Immature natural killer cell (primary cell): Measurements from ENCODE around the gene DLGAP1. TPM values are rescaled to one million over a fixed set of nuclear protein-coding genes. Genes with fewer than 3 reads are reported as not detected.
"Not testable (repeated sequence)": the region's sequence is repeated elsewhere in the genome, so short reads cannot be mapped to it uniquely, and the experiment has no call there.

ENCODE experiments used
- DNase-seq, 3 donors: peaks; one replicate each; pipeline ENCODE4 v3.0.0; 2022; ENCODE audit warnings: mixed read lengths in 1 of 3
- H3K27ac Mint-ChIP-seq, 6 donors: one replicate each; pipeline ENCODE4 v1.8.0; 2020; ENCODE audit warnings: mixed read lengths in 6 of 6, mild to moderate bottlenecking in 5 of 6, inconsistent platforms in 4 of 6, moderate library complexity in 3 of 6
- H3K27me3 Mint-ChIP-seq, 3 donors: one replicate each; pipeline ENCODE4 v1.8.0; 2020 to 2021; ENCODE audit warnings: low read depth in 3 of 3, mild to moderate bottlenecking in 3 of 3, mixed read lengths in 3 of 3, moderate library complexity in 3 of 3, inconsistent platforms in 1 of 3
- H3K36me3 Mint-ChIP-seq, 3 donors: one replicate each; pipeline ENCODE4 v1.8.0; 2020; ENCODE audit warnings: mixed read lengths in 3 of 3, inconsistent platforms in 2 of 3, mild to moderate bottlenecking in 2 of 3
- H3K4me1 Mint-ChIP-seq, 2 donors: one replicate each; pipeline ENCODE4 v1.8.0; 2020; ENCODE audit warnings: inconsistent platforms in 2 of 2, mild to moderate bottlenecking in 2 of 2, mixed read lengths in 2 of 2, moderate library complexity in 1 of 2
- H3K4me3 Mint-ChIP-seq, 5 donors: one replicate each; pipeline ENCODE4 v1.8.0; 2020; ENCODE audit warnings: mild to moderate bottlenecking in 5 of 5, mixed read lengths in 5 of 5, inconsistent platforms in 3 of 5, moderate library complexity in 3 of 5
- H3K9me3 Mint-ChIP-seq, 6 donors: one replicate each; pipeline ENCODE4 v1.8.0; 2020; ENCODE audit warnings: mild to moderate bottlenecking in 6 of 6, mixed read lengths in 6 of 6, inconsistent platforms in 4 of 6, moderate library complexity in 3 of 6
- polyA plus RNA-seq, 3 donors: library from polyadenylated mRNA; unstranded; fragments of 300-500 nt; fragmentation: Illumina TruSeq; gene quantifications; one replicate each; pipeline ENCODE4 v1.2.3, GENCODE V29; 2021

DLGAP1 gene
- polyA plus RNA-seq, 3 donors from 2014 or later: not detected

GRCh38 chr18:3481696-3482210 lies 973.4 kb downstream of the DLGAP1 start:
- DNase-seq: peak in 1 of 3 donors; percentile 33
- H3K4me3 Mint-ChIP-seq: no peak overlapping the region
- no peaks in the 10 kb centered on the region for H3K4me1 Mint-ChIP-seq
- H3K36me3 Mint-ChIP-seq: no peaks in the 10 kb centered on the region
- no peaks in the 10 kb centered on the region for H3K9me3 Mint-ChIP-seq
- H3K27me3 Mint-ChIP-seq: peaks cover 0 to 7% (median 2%) of the 10 kb centered on the region in 3 donors
- H3K27ac Mint-ChIP-seq: no peak overlapping the region

GRCh38 chr18:3480827-3481573 lies 974.1 kb downstream of the DLGAP1 start:
- H3K4me1 Mint-ChIP-seq: no peaks in the 10 kb centered on the region

GRCh38 chr18:3479978-3480509 lies 975.1 kb downstream of the DLGAP1 start:
- H3K27me3 Mint-ChIP-seq: peaks cover 0 to 7% (median 4%) of the 10 kb centered on the region in 3 donors
- no peak overlapping the region for H3K27ac Mint-ChIP-seq
- no peaks in the 10 kb centered on the region for H3K4me1 Mint-ChIP-seq
- no peaks in the 10 kb centered on the region for H3K9me3 Mint-ChIP-seq
- DNase-seq: no peak
- H3K4me3 Mint-ChIP-seq: no peak overlapping the region
- no peaks in the 10 kb centered on the region for H3K36me3 Mint-ChIP-seq

More at GRCh38 chr18:3480827-3481573, 974.1 kb downstream of the DLGAP1 start:
- no peak for DNase-seq
- peak overlapping the region in 1 of 6 donors; percentile 26 for H3K27ac Mint-ChIP-seq
- no peak overlapping the region for H3K4me3 Mint-ChIP-seq
- H3K27me3 Mint-ChIP-seq: peaks cover 0 to 7% (median 2%) of the 10 kb centered on the region in 3 donors
- H3K9me3 Mint-ChIP-seq: no peaks in the 10 kb centered on the region
- no peaks in the 10 kb centered on the region for H3K36me3 Mint-ChIP-seq

- no peak overlapping the region for H3K27ac Mint-ChIP-seq
- no peaks in the 10 kb centered on the region for H3K36me3 Mint-ChIP-seq
- H3K4me3 Mint-ChIP-seq: no peak overlapping the region
- H3K9me3 Mint-ChIP-seq: no peaks in the 10 kb centered on the region
- H3K27me3 Mint-ChIP-seq: peaks cover 0 to 4% (median 2%) of the 10 kb centered on the region in 3 donors
- DNase-seq: no peak
- no peaks in the 10 kb centered on the region for H3K4me1 Mint-ChIP-seq
Observed at GRCh38 chr18:3478262-3478978, 976.7 kb downstream of the DLGAP1 start.

GRCh38 chr18:3472681-3473544 lies 982.2 kb downstream of the DLGAP1 start:
- Mint-ChIP-seq H3K27ac (peak overlapping the region in 2 of 6 donors; percentile 72 to 79), H3K9me3 (no peaks in the 10 kb centered on the region), H3K4me3 (peak overlapping the region in 1 of 5 donors; percentile 74), H3K4me1 (no peaks in the 10 kb centered on the region), H3K27me3 (peaks cover 0 to 4% (median 0%) of the 10 kb centered on the region in 3 donors), H3K36me3 (peaks cover 0 to 3% (median 0%) of the 10 kb centered on the region in 3 donors)
- DNase-seq: peak in 1 of 3 donors; percentile 22

- not testable (repeated sequence) for H3K27ac Mint-ChIP-seq, DNase-seq, H3K9me3 Mint-ChIP-seq, H3K36me3 Mint-ChIP-seq, H3K4me1 Mint-ChIP-seq, H3K4me3 Mint-ChIP-seq, H3K27me3 Mint-ChIP-seq
Observed at GRCh38 chr18:3472121-3472520, 983.0 kb downstream of the DLGAP1 start.

GRCh38 chr18:3471141-3471648 lies 983.9 kb downstream of the DLGAP1 start:
- H3K36me3 Mint-ChIP-seq: peaks cover 0 to 3% (median 0%) of the 10 kb centered on the region in 3 donors
- H3K27me3 Mint-ChIP-seq: peaks cover 0 to 4% (median 0%) of the 10 kb centered on the region in 3 donors
- no peak overlapping the region for H3K4me3 Mint-ChIP-seq
- H3K27ac Mint-ChIP-seq: no peak overlapping the region
- H3K4me1 Mint-ChIP-seq: no peaks in the 10 kb centered on the region
- DNase-seq: no peak
- H3K9me3 Mint-ChIP-seq: no peaks in the 10 kb centered on the region

- Mint-ChIP-seq H3K27ac (no peak overlapping the region), H3K4me3 (no peak overlapping the region), H3K27me3 (peaks cover 0 to 6% (median 0%) of the 10 kb centered on the region in 3 donors), H3K9me3 (no peaks in the 10 kb centered on the region), H3K4me1 (no peaks in the 10 kb centered on the region), H3K36me3 (peaks cover 0 to 3% (median 0%) of the 10 kb centered on the region in 3 donors)
- DNase-seq: no peak
Observed at GRCh38 chr18:3468833-3469232, 986.3 kb downstream of the DLGAP1 start.

GRCh38 chr18:3468066-3468705 lies 986.9 kb downstream of the DLGAP1 start:
- no peak overlapping the region for H3K4me3 Mint-ChIP-seq
- no peaks in the 10 kb centered on the region for H3K4me1 Mint-ChIP-seq
- peaks cover 0 to 8% (median 0%) of the 10 kb centered on the region in 3 donors for H3K27me3 Mint-ChIP-seq
- peaks cover 0 to 3% (median 0%) of the 10 kb centered on the region in 3 donors for H3K36me3 Mint-ChIP-seq
- H3K27ac Mint-ChIP-seq: no peak overlapping the region
- no peak for DNase-seq
- no peaks in the 10 kb centered on the region for H3K9me3 Mint-ChIP-seq

- H3K27ac Mint-ChIP-seq: no peak overlapping the region
- DNase-seq: no peak
- no peaks in the 10 kb centered on the region for H3K4me1 Mint-ChIP-seq
- peaks cover 4 to 9% (median 4%) of the 10 kb centered on the region in 3 donors for H3K36me3 Mint-ChIP-seq
- H3K9me3 Mint-ChIP-seq: peaks cover 0 to 4% (median 0%) of the 10 kb centered on the region in 6 donors
- peaks cover 0 to 5% (median 2%) of the 10 kb centered on the region in 3 donors for H3K27me3 Mint-ChIP-seq
- no peak overlapping the region for H3K4me3 Mint-ChIP-seq
Observed at GRCh38 chr18:3466872-3467271, 988.2 kb downstream of the DLGAP1 start.

- Mint-ChIP-seq H3K27ac (no peak overlapping the region), H3K27me3 (peaks cover 0 to 5% (median 2%) of the 10 kb centered on the region in 3 donors), H3K4me1 (no peaks in the 10 kb centered on the region), H3K36me3 (peaks cover 4 to 15% (median 5%) of the 10 kb centered on the region in 3 donors), H3K4me3 (no peak overlapping the region), H3K9me3 (peaks cover 0 to 5% (median 0%) of the 10 kb centered on the region in 6 donors)
- DNase-seq: no peak
Observed at GRCh38 chr18:3466045-3466444, 989.1 kb downstream of the DLGAP1 start.

- Mint-ChIP-seq H3K27ac (no peak overlapping the region), H3K4me3 (no peak overlapping the region), H3K9me3 (peaks cover 0 to 5% (median 0%) of the 10 kb centered on the region in 6 donors), H3K36me3 (peaks cover 4 to 16% (median 16%) of the 10 kb centered on the region in 3 donors), H3K27me3 (peaks cover 0 to 5% (median 2%) of the 10 kb centered on the region in 3 donors), H3K4me1 (peaks cover 15 to 19% of the 10 kb centered on the region in 2 donors)
- no peak for DNase-seq
Observed at GRCh38 chr18:3463051-3463450, 992.1 kb downstream of the DLGAP1 start.
